ENCODE data around the gene PTGER1.

GRCh38 chr19:14494411-14494810 lies 19.3 kb upstream of the PTGER1 start:
- TF ChIP-seq CTCF (IDR thresholded peaks at IDR 0.05), result no peak
- no peak for TF ChIP-seq POLR2A (IDR thresholded peaks at IDR 0.05)
